WTC11 (cell line): Measurements from ENCODE around the gene RYR2. TPM values are rescaled to one million over a fixed set of nuclear protein-coding genes. Genes with fewer than 3 reads are reported as not detected.

Experiments
- ATAC-seq: fragments of 200-7000 bp; cut with Tn5 transposase; 2 replicates; pipeline ENCODE4 v1.10.0; 2021; ENCODE audit warnings: mild to moderate bottlenecking, moderate library complexity
- CTCF ChIA-PET: fragments of 300-600 bp; sonication (Branson Sonifier 250); formaldehyde crosslinking; loops from one replicate; lab custom pipeline; 2021; ENCODE audit warnings: antibody characterized with exemption; lab: Charles Lee
- POLR2A ChIA-PET: fragments of 350-600 bp; sonication (Branson Sonifier 250); formaldehyde crosslinking; loops from one replicate; lab custom pipeline; 2021; ENCODE audit warnings: antibody characterized with exemption; lab: Charles Lee
- DNase-seq: peaks from one replicate; pipeline ENCODE4 v3.0.0; 2021; ENCODE audit warnings: low spot score
- H3K27ac Mint-ChIP-seq: 2 replicates; pipeline ENCODE4 v1.8.0; 2021; ENCODE audit warnings: mixed read lengths
- H3K27me3 Mint-ChIP-seq: 2 replicates; pipeline ENCODE4 v1.8.0; 2021; ENCODE audit warnings: low read depth, mild to moderate bottlenecking, moderate library complexity, mixed read lengths
- H3K36me3 Mint-ChIP-seq: 2 replicates; pipeline ENCODE4 v1.8.0; 2021; ENCODE audit warnings: mixed read lengths
- H3K4me1 Mint-ChIP-seq: 2 replicates; pipeline ENCODE4 v1.8.0; 2022; ENCODE audit warnings: mixed read lengths
- H3K4me3 Mint-ChIP-seq: 2 replicates; pipeline ENCODE4 v1.8.0; 2021; ENCODE audit warnings: mild to moderate bottlenecking, moderate library complexity, mixed read lengths
- H3K9me3 Mint-ChIP-seq: 2 replicates; pipeline ENCODE4 v1.8.0; 2021; ENCODE audit warnings: mixed read lengths
- AFF4 ChIP-seq: sonication (generic); formaldehyde crosslinking; IDR thresholded peaks from 2 replicates; pipeline ENCODE4 v1.8.1; 2023; ENCODE audit warnings: mild to moderate bottlenecking, missing genetic modification reagents, borderline replicate concordance
- ARID4B ChIP-seq: sonication (generic); formaldehyde crosslinking; IDR thresholded peaks from 2 replicates; pipeline ENCODE4 v1.8.0; 2023; ENCODE audit warnings: missing genetic modification reagents, mild to moderate bottlenecking, borderline replicate concordance
- ATF1 ChIP-seq: sonication (generic); formaldehyde crosslinking; IDR thresholded peaks from 2 replicates; pipeline ENCODE4 v1.8.1; 2023; ENCODE audit warnings: mild to moderate bottlenecking, moderate library complexity, missing genetic modification reagents
- ATF2 ChIP-seq: sonication (generic); formaldehyde crosslinking; IDR thresholded peaks from 2 replicates; pipeline ENCODE4 v1.8.1; 2022; ENCODE audit warnings: low read depth, missing genetic modification reagents, borderline replicate concordance
- ATF6 ChIP-seq: sonication (generic); formaldehyde crosslinking; IDR thresholded peaks from 2 replicates; pipeline ENCODE4 v1.8.1; 2023; ENCODE audit warnings: mild to moderate bottlenecking, missing genetic modification reagents
- FOXP1 ChIP-seq: sonication (generic); formaldehyde crosslinking; IDR thresholded peaks from 2 replicates; pipeline ENCODE4 v1.8.0; 2022; ENCODE audit warnings: missing genetic modification reagents, mild to moderate bottlenecking, moderate library complexity, borderline replicate concordance
- MAX ChIP-seq: sonication (generic); formaldehyde crosslinking; IDR thresholded peaks from 2 replicates; pipeline ENCODE4 v1.8.0; 2022; ENCODE audit warnings: mild to moderate bottlenecking, missing genetic modification reagents
- NFYB ChIP-seq: sonication (generic); formaldehyde crosslinking; conservative IDR thresholded peaks from 2 replicates; pipeline ENCODE4 v1.8.0; 2022; ENCODE audit warnings: low read depth, missing genetic modification reagents
- OVOL2 ChIP-seq: fragments of 250-450 bp; sonication (Bioruptor Pico); IDR thresholded peaks from 2 replicates; pipeline ENCODE4 v1.9.0; 2021; ENCODE audit warnings: mild to moderate bottlenecking, borderline replicate concordance
- TEAD4 ChIP-seq: sonication (generic); formaldehyde crosslinking; IDR thresholded peaks from 2 replicates; pipeline ENCODE4 v1.8.0; 2022; ENCODE audit warnings: mild to moderate bottlenecking, missing genetic modification reagents
- USF1 ChIP-seq: sonication (generic); formaldehyde crosslinking; IDR thresholded peaks from 2 replicates; pipeline ENCODE4 v1.8.0; 2022; ENCODE audit warnings: mild to moderate bottlenecking, missing genetic modification reagents
- USF2 ChIP-seq: sonication (generic); formaldehyde crosslinking; IDR thresholded peaks from 2 replicates; pipeline ENCODE4 v1.8.1; 2023; ENCODE audit warnings: mild to moderate bottlenecking, missing genetic modification reagents, moderate library complexity
- ZNF416 ChIP-seq: fragments of 250-450 bp; sonication (Bioruptor Pico); IDR thresholded peaks from 2 replicates; pipeline ENCODE4 v1.9.0; 2021; ENCODE audit warnings: mild to moderate bottlenecking, inconsistent platforms
- total RNA-seq: library from RNA; stranded (reverse); gene quantifications from 3 replicates; pipeline ENCODE4 v1.2.3, GENCODE V29; 2021
- TF ChIP-seq, protein P1 (sequence below): sonication (generic); formaldehyde crosslinking; IDR thresholded peaks from 2 replicates; pipeline ENCODE4 v1.8.1; 2022; ENCODE audit warnings: mild to moderate bottlenecking, missing genetic modification reagents, moderate library complexity, borderline replicate concordance
- TF ChIP-seq, protein P2 (sequence below): sonication (generic); formaldehyde crosslinking; IDR thresholded peaks from 2 replicates; pipeline ENCODE4 v1.8.0; 2023; ENCODE audit warnings: missing genetic modification reagents
- TF ChIP-seq, protein P3 (sequence below): fragments of 250-450 bp; sonication (Bioruptor Pico); IDR thresholded peaks from 2 replicates; pipeline ENCODE4 v1.8.0; 2021; ENCODE audit warnings: mild to moderate bottlenecking
- TF ChIP-seq, protein P4 (sequence below): sonication (generic); formaldehyde crosslinking; IDR thresholded peaks from 2 replicates; pipeline ENCODE4 v1.8.1; 2022; ENCODE audit warnings: low read depth, mild to moderate bottlenecking, moderate library complexity, missing genetic modification reagents, borderline replicate concordance

The RYR2 gene
- total RNA-seq, 1 experiment from 2014 or later: 7.9 TPM

GRCh38 chr1:237429252-237429651 is 387.3 kb downstream of the RYR2 start (continued):
- TF ChIP-seq, protein P1, sequence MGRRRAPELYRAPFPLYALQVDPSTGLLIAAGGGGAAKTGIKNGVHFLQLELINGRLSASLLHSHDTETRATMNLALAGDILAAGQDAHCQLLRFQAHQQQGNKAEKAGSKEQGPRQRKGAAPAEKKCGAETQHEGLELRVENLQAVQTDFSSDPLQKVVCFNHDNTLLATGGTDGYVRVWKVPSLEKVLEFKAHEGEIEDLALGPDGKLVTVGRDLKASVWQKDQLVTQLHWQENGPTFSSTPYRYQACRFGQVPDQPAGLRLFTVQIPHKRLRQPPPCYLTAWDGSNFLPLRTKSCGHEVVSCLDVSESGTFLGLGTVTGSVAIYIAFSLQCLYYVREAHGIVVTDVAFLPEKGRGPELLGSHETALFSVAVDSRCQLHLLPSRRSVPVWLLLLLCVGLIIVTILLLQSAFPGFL (CRISPR knock-in tag): no peak
- TF ChIP-seq NFYB (CRISPR knock-in tag): no peak
- TF ChIP-seq, protein P2, sequence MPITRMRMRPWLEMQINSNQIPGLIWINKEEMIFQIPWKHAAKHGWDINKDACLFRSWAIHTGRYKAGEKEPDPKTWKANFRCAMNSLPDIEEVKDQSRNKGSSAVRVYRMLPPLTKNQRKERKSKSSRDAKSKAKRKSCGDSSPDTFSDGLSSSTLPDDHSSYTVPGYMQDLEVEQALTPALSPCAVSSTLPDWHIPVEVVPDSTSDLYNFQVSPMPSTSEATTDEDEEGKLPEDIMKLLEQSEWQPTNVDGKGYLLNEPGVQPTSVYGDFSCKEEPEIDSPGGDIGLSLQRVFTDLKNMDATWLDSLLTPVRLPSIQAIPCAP (CRISPR knock-in tag): no peak
- TF ChIP-seq ARID4B (CRISPR knock-in tag): no peak
- TF ChIP-seq, protein P3, sequence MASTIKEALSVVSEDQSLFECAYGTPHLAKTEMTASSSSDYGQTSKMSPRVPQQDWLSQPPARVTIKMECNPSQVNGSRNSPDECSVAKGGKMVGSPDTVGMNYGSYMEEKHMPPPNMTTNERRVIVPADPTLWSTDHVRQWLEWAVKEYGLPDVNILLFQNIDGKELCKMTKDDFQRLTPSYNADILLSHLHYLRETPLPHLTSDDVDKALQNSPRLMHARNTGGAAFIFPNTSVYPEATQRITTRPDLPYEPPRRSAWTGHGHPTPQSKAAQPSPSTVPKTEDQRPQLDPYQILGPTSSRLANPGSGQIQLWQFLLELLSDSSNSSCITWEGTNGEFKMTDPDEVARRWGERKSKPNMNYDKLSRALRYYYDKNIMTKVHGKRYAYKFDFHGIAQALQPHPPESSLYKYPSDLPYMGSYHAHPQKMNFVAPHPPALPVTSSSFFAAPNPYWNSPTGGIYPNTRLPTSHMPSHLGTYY (CRISPR knock-in tag): no peak
- no peak for TF ChIP-seq MAX
- no peak for TF ChIP-seq USF2 (CRISPR knock-in tag)
- no peak for TF ChIP-seq ATF1 (CRISPR knock-in tag)
- TF ChIP-seq, protein P4, sequence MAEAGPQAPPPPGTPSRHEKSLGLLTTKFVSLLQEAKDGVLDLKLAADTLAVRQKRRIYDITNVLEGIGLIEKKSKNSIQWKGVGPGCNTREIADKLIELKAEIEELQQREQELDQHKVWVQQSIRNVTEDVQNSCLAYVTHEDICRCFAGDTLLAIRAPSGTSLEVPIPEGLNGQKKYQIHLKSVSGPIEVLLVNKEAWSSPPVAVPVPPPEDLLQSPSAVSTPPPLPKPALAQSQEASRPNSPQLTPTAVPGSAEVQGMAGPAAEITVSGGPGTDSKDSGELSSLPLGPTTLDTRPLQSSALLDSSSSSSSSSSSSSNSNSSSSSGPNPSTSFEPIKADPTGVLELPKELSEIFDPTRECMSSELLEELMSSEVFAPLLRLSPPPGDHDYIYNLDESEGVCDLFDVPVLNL (CRISPR knock-in tag): no peak
- no peak for TF ChIP-seq OVOL2
- no peak for TF ChIP-seq AFF4

- Mint-ChIP-seq H3K36me3 (peaks cover 8% of the 10 kb centered on the region), H3K27ac (no peak overlapping the region), H3K4me3 (no peak overlapping the region), H3K4me1 (0 out of 2 replicates have a peak, but pooled peaks cover 3% of the 10 kb centered on the region), H3K9me3 (peaks cover 3% of the 10 kb centered on the region; the same call in 1 of the 2 replicates), H3K27me3 (no peaks in the 10 kb centered on the region)
- DNase-seq (no peak), ATAC-seq (no peak)
- ChIA-PET CTCF (no interaction called here), POLR2A (no interaction called here)
- no peak for TF ChIP-seq ATF2 (CRISPR knock-in tag)
- TF ChIP-seq FOXP1: no peak
- TF ChIP-seq ZNF416 (CRISPR knock-in tag): no peak
- no peak for TF ChIP-seq TEAD4 (CRISPR knock-in tag)
- no peak for TF ChIP-seq ATF6
- TF ChIP-seq USF1 (CRISPR knock-in tag): no peak
Measured at GRCh38 chr1:237431448-237431847, 389.5 kb downstream of the RYR2 start.
